ENCODE measurements around the gene B4GALT4. TPM values are rescaled to one million over a fixed set of nuclear protein-coding genes. Genes with fewer than 3 reads are reported as not detected.
"Not testable (repeated sequence)": the region's sequence is repeated elsewhere in the genome, so short reads cannot be mapped to it uniquely, and the experiment has no call there.

The B4GALT4 gene
- total RNA-seq, 3 donors from 2014 or later = 14.1 to 22.5 (median 19.3) TPM

- Histone ChIP-seq H3K9me3 (no peaks in the 10 kb centered on the region), H3K4me3 (no peak overlapping the region), H3K27me3 (no peaks in the 10 kb centered on the region), H3K36me3 (no peaks in the 10 kb centered on the region), H3K4me1 (no peaks in the 10 kb centered on the region), H3K27ac (no peak overlapping the region)
- no peak for TF ChIP-seq CTCF (IDR thresholded peaks at IDR 0.05)
- no peak for DNase-seq (ENCODE audit: low spot score in 2 of 2)
- intact Hi-C loops (cut with DNase I; ENCODE audit: low total_unique reads) = no loop called here
Observed at GRCh38 chr3:119176778-119177177, 63.9 kb downstream of the B4GALT4 start.

- Histone ChIP-seq H3K27ac (no peak overlapping the region), H3K9me3 (no peaks in the 10 kb centered on the region), H3K4me3 (no peak overlapping the region), H3K27me3 (no peaks in the 10 kb centered on the region), H3K36me3 (no peaks in the 10 kb centered on the region), H3K4me1 (no peaks in the 10 kb centered on the region)
- DNase-seq (ENCODE audit: low spot score in 2 of 2) = no peak
- intact Hi-C loops (cut with DNase I; ENCODE audit: low total_unique reads) = no loop called here
- TF ChIP-seq POLR2A (IDR thresholded peaks at IDR 0.05) (no peak), CTCF (IDR thresholded peaks at IDR 0.05) (no peak), POLR2AphosphoS5 (IDR thresholded peaks at IDR 0.05) (no peak)
Observed at GRCh38 chr3:119175872-119176756, 64.6 kb downstream of the B4GALT4 start.

GRCh38 chr3:119173325-119173724 is 67.4 kb downstream of the B4GALT4 start, which contains the start of gene UPK1B:
TSS of gene UPK1B (plus strand) at chr3:119173598. CDS start at chr3:119186742, 13,144 bp downstream.
- H3K36me3 ChIP-seq = no peaks in the 10 kb centered on the region
- H3K27ac ChIP-seq = no peak within 1 kb of the TSS
- no peaks in the 10 kb centered on the region for H3K27me3 ChIP-seq
- H3K4me3 ChIP-seq = no peak within 1 kb of the TSS
- H3K9me3 ChIP-seq = no peaks in the 10 kb centered on the region
- intact Hi-C loops (cut with DNase I; ENCODE audit: low total_unique reads) = no loop called here
- DNase-seq (ENCODE audit: low spot score in 2 of 2) = no peak
- H3K4me1 ChIP-seq = no peaks in the 10 kb centered on the region
- TF ChIP-seq CTCF (IDR thresholded peaks at IDR 0.05) (no peak), POLR2AphosphoS5 (IDR thresholded peaks at IDR 0.05) (no peak), POLR2A (IDR thresholded peaks at IDR 0.05) (no peak)

- H3K4me3 ChIP-seq = no peak overlapping the region
- intact Hi-C loops (cut with DNase I; ENCODE audit: low total_unique reads) = no loop called here
- H3K36me3 ChIP-seq = no peaks in the 10 kb centered on the region
- H3K4me1 ChIP-seq = no peaks in the 10 kb centered on the region
- no peaks in the 10 kb centered on the region for H3K27me3 ChIP-seq
- H3K27ac ChIP-seq = no peak overlapping the region
- TF ChIP-seq POLR2A (IDR thresholded peaks at IDR 0.05) (no peak), POLR2AphosphoS5 (IDR thresholded peaks at IDR 0.05) (no peak), CTCF (IDR thresholded peaks at IDR 0.05) (no peak)
- H3K9me3 ChIP-seq = no peaks in the 10 kb centered on the region
- DNase-seq (ENCODE audit: low spot score in 2 of 2) = no peak
Observed at GRCh38 chr3:119170821-119171220, 69.9 kb downstream of the B4GALT4 start.

GRCh38 chr3:119164745-119165144 is 75.9 kb downstream of the B4GALT4 start:
- not testable (repeated sequence) for H3K4me3 ChIP-seq

More at GRCh38 chr3:119164745-119165144, 75.9 kb downstream of the B4GALT4 start:
- H3K27ac ChIP-seq; H3K9me3 ChIP-seq; H3K4me1 ChIP-seq; H3K36me3 ChIP-seq; intact Hi-C loops (cut with DNase I; ENCODE audit: low total_unique reads); DNase-seq (ENCODE audit: low spot score in 2 of 2); H3K27me3 ChIP-seq: not testable (repeated sequence)

Other genes starting within 250 kb of the B4GALT4 start
- 1 to 10 TPM in 2 of 3 donors, under 1 TPM in 1; under 0.01 to 1.9 (median 1.3) TPM for gene IGSF11, start 206.0 kb downstream of the B4GALT4 start, total RNA-seq
- not detected for gene TEX55, start 94.7 kb downstream of the B4GALT4 start, total RNA-seq
- 1 to 10 TPM in 1 of 3 donors, not detected in 2; 6.7 TPM for gene UPK1B, start 67.3 kb downstream of the B4GALT4 start, total RNA-seq
- gene ARHGAP31, start 53.5 kb upstream of the B4GALT4 start, total RNA-seq = 10 to 100 TPM; 11.6 to 19.3 (median 18.2) TPM
- gene TMEM39A, start 222.7 kb upstream of the B4GALT4 start, total RNA-seq = 10 to 100 TPM; 30.2 to 53.7 (median 36.4) TPM
- gene POGLUT1, start 228.1 kb upstream of the B4GALT4 start, total RNA-seq = 10 to 100 TPM; 13.0 to 28.8 (median 16.4) TPM

Measured in breast epithelium (tissue), 4 donors.